ENCODE results near the gene GSTP1.

GRCh38 chr11:67577951-67578350, 5.7 kb upstream of the GSTP1 start:
- TF ChIP-seq CTCF (conservative IDR thresholded peaks at IDR 0.05 in 1 of 2, IDR thresholded peaks at IDR 0.05 in 1 of 2; ENCODE audit: low read depth in 1 of 2, low read length in 2 of 2) (no peak), EZH2 (IDR thresholded peaks at IDR 0.05; ENCODE audit: low read length, missing control alignments) (no peak)
